Left cardiac atrium (tissue), 2 donors: ENCODE results near the gene RBMXL2. TPM values are rescaled to one million over a fixed set of nuclear protein-coding genes. Genes with fewer than 3 reads are reported as not detected.

ENCODE experiments used
- total RNA-seq, 2 donors: library from RNA; stranded (reverse); fragmentation: NEBNext Ultra II Directional; extraction: Animal tissue kit (Norgen Biotek cat#: 25700); gene quantifications; one replicate each; pipeline ENCODE4 v1.2.1, GENCODE V29; 2021
- donor health status: DM: no; HTN: yes; CAD: no; lungs with severe emphysema.
- donor health status: DM: yes; HTN: yes; CAD: no.

The RBMXL2 gene
- total RNA-seq, 2 donors from 2014 or later: not detected

Other genes starting within 250 kb of the RBMXL2 start
- gene OR10A5, start 243.3 kb upstream of the RBMXL2 start, total RNA-seq: not detected
- gene OR10A2, start 225.9 kb upstream of the RBMXL2 start, total RNA-seq: not detected
- not detected for gene OR10A4, start 212.4 kb upstream of the RBMXL2 start, total RNA-seq
- not detected for gene OR2D2, start 196.5 kb upstream of the RBMXL2 start, total RNA-seq
- gene OR2D3, start 168.0 kb upstream of the RBMXL2 start, total RNA-seq: not detected
- 1 to 10 TPM in 1 of 2 donors, under 1 TPM in 1; 0.89 to 1.0 TPM for gene ZNF215, start 162.6 kb upstream of the RBMXL2 start, total RNA-seq
- 1 to 10 TPM; 1.4 to 1.5 TPM for gene ZNF214, start 68.7 kb upstream of the RBMXL2 start, total RNA-seq
- gene NLRP14, start 68.5 kb upstream of the RBMXL2 start, total RNA-seq: not detected
- gene SYT9, start 162.9 kb downstream of the RBMXL2 start, total RNA-seq: under 1 TPM; 0.08 to 0.24 TPM